Smooth muscle cell (in vitro differentiated cells): ENCODE measurements around the gene ANKS1A. TPM values are rescaled to one million over a fixed set of nuclear protein-coding genes. Genes with fewer than 3 reads are reported as not detected.
A peak's percentile ranks its signal among the peaks of the same experiment; 100 is the strongest.

Experiments
- DNase-seq: peaks from one replicate; lab custom pipeline; 2025; ENCODE audit not compliant: unreplicated experiment; lab: John Stamatoyannopoulos, UW
- H2AFZ ChIP-seq: fragments of 200-600 bp; sonication (generic); 2 replicates; pipeline ENCODE4 v1.6.0; 2016; ENCODE audit warnings: antibody characterized with exemption, low read depth, mild to moderate bottlenecking
- H3F3A ChIP-seq: fragments of 200-600 bp; sonication (generic); 2 replicates; pipeline ENCODE4 v1.6.0; 2017; ENCODE audit warnings: antibody characterized with exemption, low read depth
- H3K27ac ChIP-seq: fragments of 200-600 bp; sonication (generic); 2 replicates; pipeline ENCODE4 v1.5.1; 2016; ENCODE audit warnings: low read depth, mild to moderate bottlenecking
- H3K27me3 ChIP-seq: fragments of 200-600 bp; sonication (generic); 2 replicates; pipeline ENCODE4 v1.6.1; 2016; ENCODE audit warnings: low read depth, mild to moderate bottlenecking
- H3K36me3 ChIP-seq: fragments of 200-600 bp; sonication (generic); 2 replicates; pipeline ENCODE4 v1.5.1; 2016; ENCODE audit warnings: low read depth
- H3K4me1 ChIP-seq: fragments of 200-600 bp; sonication (generic); 2 replicates; pipeline ENCODE4 v1.5.1; 2016; ENCODE audit warnings: low read depth
- H3K4me2 ChIP-seq: fragments of 200-600 bp; sonication (generic); 2 replicates; pipeline ENCODE4 v1.6.0; 2016; ENCODE audit warnings: mild to moderate bottlenecking
- H3K4me3 ChIP-seq: fragments of 200-600 bp; sonication (generic); 2 replicates; pipeline ENCODE4 v1.5.1; 2016; ENCODE audit warnings: mild to moderate bottlenecking
- H3K79me2 ChIP-seq: fragments of 200-600 bp; sonication (generic); 2 replicates; pipeline ENCODE4 v1.6.0; 2016; ENCODE audit warnings: low read depth, mild to moderate bottlenecking
- H3K9ac ChIP-seq: fragments of 200-600 bp; sonication (generic); 2 replicates; pipeline ENCODE4 v1.6.0; 2016; ENCODE audit warnings: low read depth
- H3K9me3 ChIP-seq: fragments of 200-600 bp; sonication (generic); replicated peaks from 2 replicates; pipeline ENCODE4 v1.5.1; 2016; ENCODE audit warnings: low read depth
- H4K20me1 ChIP-seq: fragments of 200-600 bp; sonication (generic); 2 replicates; pipeline ENCODE4 v1.6.0; 2016; ENCODE audit warnings: low read depth
- WGBS: methylation state at CpG from one replicate; pipeline ENCODE4 v1.1.7; 2016; ENCODE audit warnings: low lambda C conversion rate; 5-methylcytosine and 5-hydroxymethylcytosine counted together
- polyA plus RNA-seq: library from polyadenylated mRNA; unstranded; fragments of >200 nt; fragmentation: Nextera tagmentation; extraction: Ambion mirVana; gene quantifications from 2 replicates; pipeline ENCODE4 v1.2.1, GENCODE V29; 2016
- total RNA-seq: library from RNA; depleted of rRNA; stranded (reverse); fragments of >200 nt; gene quantifications from 2 replicates; pipeline ENCODE4 v1.2.3, GENCODE V29; 2014
- TF ChIP-seq, protein P1 (sequence below): fragments of 200-600 bp; sonication (generic); IDR thresholded peaks from 2 replicates; pipeline ENCODE4 v1.5.1; 2017; ENCODE audit warnings: borderline replicate concordance, mild to moderate bottlenecking, antibody characterized with exemption; ENCODE audit not compliant: insufficient read depth, poor library complexity, severe bottlenecking

Gene ANKS1A
- total and polyA plus RNA-seq, 2 experiments from 2014 or later: 28.9 to 39.2 TPM

DNA sequence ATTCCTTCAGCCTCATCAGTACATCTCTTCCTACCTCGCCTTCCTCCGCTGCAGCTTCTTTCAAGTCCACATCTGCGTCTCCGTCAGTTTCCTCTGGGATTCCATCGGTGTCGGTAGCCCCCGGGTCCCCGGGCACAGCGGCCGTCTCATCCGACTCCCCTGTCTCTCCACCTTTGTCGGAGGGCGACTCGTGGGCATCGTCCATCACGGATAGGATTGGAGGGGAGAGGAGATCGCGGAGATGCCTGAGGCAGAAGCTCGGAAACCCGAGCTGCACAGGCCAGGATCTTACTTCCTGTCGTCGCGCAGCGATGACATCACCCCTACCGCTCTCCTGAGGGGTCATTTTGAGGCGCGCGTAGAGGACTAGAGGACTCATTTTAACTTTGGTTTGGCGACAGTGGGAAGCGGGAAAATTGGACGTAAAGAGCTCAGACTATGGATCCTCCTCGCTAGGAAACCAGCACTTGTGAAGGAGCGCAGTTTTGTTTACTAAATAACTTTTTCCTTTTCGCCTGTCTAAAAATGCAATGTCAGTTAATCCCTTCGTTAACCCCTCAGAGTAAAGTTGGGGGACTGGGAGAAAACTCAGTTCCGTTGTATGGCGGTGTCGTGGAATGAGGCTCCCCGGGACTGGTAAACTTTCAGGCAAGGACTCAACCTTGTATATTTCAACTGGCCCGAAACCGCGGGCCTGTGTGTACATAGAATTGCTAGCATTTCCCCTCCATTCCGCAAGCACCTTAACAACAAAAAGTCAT is 1.1 kb upstream of the ANKS1A start, which contains the start of gene TAF11:
TAF11 (minus strand) TSS at position 290 of the 761 bp plus-strand sequence; CDS start at position 205, 85 bp downstream.
- H3K27me3 ChIP-seq: no peaks in the 10 kb centered on the region
- H3K4me3 ChIP-seq: peak within 1 kb of the TSS; percentile 82
- peak within 1 kb of the TSS; percentile 96 for H3K4me2 ChIP-seq
- peak within 1 kb of the TSS; percentile 77 for H3K27ac ChIP-seq
- TF ChIP-seq, protein P1, sequence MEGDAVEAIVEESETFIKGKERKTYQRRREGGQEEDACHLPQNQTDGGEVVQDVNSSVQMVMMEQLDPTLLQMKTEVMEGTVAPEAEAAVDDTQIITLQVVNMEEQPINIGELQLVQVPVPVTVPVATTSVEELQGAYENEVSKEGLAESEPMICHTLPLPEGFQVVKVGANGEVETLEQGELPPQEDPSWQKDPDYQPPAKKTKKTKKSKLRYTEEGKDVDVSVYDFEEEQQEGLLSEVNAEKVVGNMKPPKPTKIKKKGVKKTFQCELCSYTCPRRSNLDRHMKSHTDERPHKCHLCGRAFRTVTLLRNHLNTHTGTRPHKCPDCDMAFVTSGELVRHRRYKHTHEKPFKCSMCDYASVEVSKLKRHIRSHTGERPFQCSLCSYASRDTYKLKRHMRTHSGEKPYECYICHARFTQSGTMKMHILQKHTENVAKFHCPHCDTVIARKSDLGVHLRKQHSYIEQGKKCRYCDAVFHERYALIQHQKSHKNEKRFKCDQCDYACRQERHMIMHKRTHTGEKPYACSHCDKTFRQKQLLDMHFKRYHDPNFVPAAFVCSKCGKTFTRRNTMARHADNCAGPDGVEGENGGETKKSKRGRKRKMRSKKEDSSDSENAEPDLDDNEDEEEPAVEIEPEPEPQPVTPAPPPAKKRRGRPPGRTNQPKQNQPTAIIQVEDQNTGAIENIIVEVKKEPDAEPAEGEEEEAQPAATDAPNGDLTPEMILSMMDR: no peak
- H3K4me1 ChIP-seq: peaks cover 19% of the 10 kb centered on the region
- H4K20me1 ChIP-seq: peaks cover 38% of the 10 kb centered on the region
- peaks cover 78% of the 10 kb centered on the region for H3K79me2 ChIP-seq
- WGBS: under 1% methylated on average over 43 of the region's 43 CpGs
- H3F3A ChIP-seq: no peaks in the 10 kb centered on the region
- no peaks in the 10 kb centered on the region for H3K36me3 ChIP-seq
- H3K9me3 ChIP-seq: no peaks in the 10 kb centered on the region
- H3K9ac ChIP-seq: peak within 1 kb of the TSS; percentile 88
- peak; percentile 63 for DNase-seq
- peak within 1 kb of the TSS; percentile 91 for H2AFZ ChIP-seq

DNA sequence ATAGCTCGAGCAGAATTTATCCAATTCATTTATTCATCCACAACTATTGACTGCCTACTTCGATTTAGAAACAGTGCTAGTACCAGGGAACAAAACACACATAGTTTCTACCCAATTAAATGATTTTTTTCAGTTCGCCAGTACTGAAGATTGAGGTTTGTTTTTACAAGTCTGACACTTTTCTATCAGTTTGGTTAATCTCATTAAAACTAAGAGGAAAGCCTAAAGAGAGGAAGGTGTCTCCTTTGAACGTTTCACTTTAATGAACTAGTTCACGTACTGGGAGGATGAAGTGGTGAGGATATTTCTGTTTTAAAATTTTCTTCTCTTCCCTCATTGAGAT is 570 bp upstream of the ANKS1A start:
- Histone ChIP-seq H3K27ac (peak overlapping the region; percentile 77), H3K79me2 (peaks cover 80% of the 10 kb centered on the region), H3K4me3 (peak overlapping the region; percentile 82), H3K4me1 (peaks cover 19% of the 10 kb centered on the region), H4K20me1 (peaks cover 41% of the 10 kb centered on the region), H3K36me3 (no peaks in the 10 kb centered on the region), H3K27me3 (no peaks in the 10 kb centered on the region), H3F3A (no peaks in the 10 kb centered on the region), H3K9me3 (no peaks in the 10 kb centered on the region), H3K9ac (peak overlapping the region; percentile 88), H2AFZ (peak overlapping the region; percentile 91), H3K4me2 (peak overlapping the region; percentile 96)
- WGBS: 0% methylated on average over 5 of the region's 5 CpGs
- TF ChIP-seq, protein P1: no peak
- no peak for DNase-seq

DNA sequence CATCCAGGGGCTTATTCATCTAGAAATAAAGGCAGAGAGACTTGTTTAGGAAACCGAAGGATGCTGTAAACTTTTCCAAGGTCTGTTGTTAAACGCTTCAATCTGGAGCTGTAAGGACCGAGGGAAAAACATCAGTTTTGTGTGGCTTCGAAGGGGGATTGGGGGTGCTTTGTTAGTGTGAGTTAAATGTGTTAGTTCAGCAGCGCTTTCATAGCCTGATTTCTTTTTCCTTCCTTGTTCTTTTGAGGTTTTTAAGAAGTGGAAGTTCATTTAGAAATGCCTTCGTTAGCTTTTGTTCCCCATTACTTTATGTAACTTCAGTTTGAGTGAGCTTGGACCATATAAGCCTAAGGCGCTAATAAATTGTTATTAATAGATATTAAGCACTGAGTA is 1.5 kb downstream of the ANKS1A start:
- no peaks in the 10 kb centered on the region for H3K36me3 ChIP-seq
- no peak overlapping the region for H3K27ac ChIP-seq
- H2AFZ ChIP-seq: no peak overlapping the region
- DNase-seq: no peak
- peaks cover 54% of the 10 kb centered on the region for H4K20me1 ChIP-seq
- no peaks in the 10 kb centered on the region for H3F3A ChIP-seq
- TF ChIP-seq, protein P1: no peak
- 75% methylated on average over 7 of the region's 7 CpGs for WGBS
- H3K79me2 ChIP-seq: peaks cover 81% of the 10 kb centered on the region
- H3K4me3 ChIP-seq: peak overlapping the region; percentile 82
- H3K4me2 ChIP-seq: peak overlapping the region; percentile 96
- H3K4me1 ChIP-seq: peaks cover 19% of the 10 kb centered on the region
- H3K27me3 ChIP-seq: no peaks in the 10 kb centered on the region
- peak overlapping the region; percentile 88 for H3K9ac ChIP-seq
- no peaks in the 10 kb centered on the region for H3K9me3 ChIP-seq
